GM21528 (cell line): ENCODE data around the gene PSPH.
"Not testable (repeated sequence)": the region's sequence is repeated elsewhere in the genome, so short reads cannot be mapped to it uniquely, and the experiment has no call there.

Source experiments
- ATAC-seq: cut with Tn5 transposase; IDR thresholded peaks from one replicate; pipeline ENCODE4 v1.9.1; 2021; ENCODE audit warnings: mild to moderate bottlenecking, moderate library complexity; ENCODE audit not compliant: unreplicated experiment, low FRiP score

Gene PSPH

GRCh38 chr7:56063882-56064625, 12.8 kb upstream of the PSPH start, which contains the start of gene SUMF2:
TSS of gene SUMF2 (plus strand) at chr7:56064286. CDS start at chr7:56064312, 26 bp downstream.
- peak; percentile 79 for ATAC-seq

- ATAC-seq: no peak
Observed at GRCh38 chr7:56063500-56063881, 12.2 kb upstream of the PSPH start.

- no peak for ATAC-seq
Observed at GRCh38 chr7:56062382-56062781, 11.1 kb upstream of the PSPH start.

- ATAC-seq: no peak
Observed at GRCh38 chr7:56053993-56054392, 2.7 kb upstream of the PSPH start.

GRCh38 chr7:56053379-56053778, 2.1 kb upstream of the PSPH start:
- no peak for ATAC-seq

- no peak for ATAC-seq
Observed at GRCh38 chr7:56051053-56051338, 248 bp downstream of the PSPH start.

- ATAC-seq: not testable (repeated sequence)
Observed at GRCh38 chr7:56048763-56049162, 2.5 kb downstream of the PSPH start.

- ATAC-seq: no peak
Observed at GRCh38 chr7:56048245-56048644, 3.0 kb downstream of the PSPH start.

GRCh38 chr7:56047446-56048116, 3.7 kb downstream of the PSPH start:
- not testable (repeated sequence) for ATAC-seq

- ATAC-seq: no peak
Observed at GRCh38 chr7:56046721-56047445, 4.4 kb downstream of the PSPH start.

GRCh38 chr7:56045758-56046157, 5.5 kb downstream of the PSPH start:
- not testable (repeated sequence) for ATAC-seq

- ATAC-seq: no peak
Observed at GRCh38 chr7:56040730-56041129, 10.5 kb downstream of the PSPH start.

- peak; percentile 98 for ATAC-seq
Observed at GRCh38 chr7:56033671-56034432, 17.4 kb downstream of the PSPH start.

- ATAC-seq: not testable (repeated sequence)
Observed at GRCh38 chr7:56032578-56032977, 18.7 kb downstream of the PSPH start.

GRCh38 chr7:56031556-56031955, 19.7 kb downstream of the PSPH start:
- ATAC-seq: not testable (repeated sequence)

- no peak for ATAC-seq
Observed at GRCh38 chr7:56030340-56030739, 20.9 kb downstream of the PSPH start.

GRCh38 chr7:56028942-56029630, 22.2 kb downstream of the PSPH start:
- ATAC-seq: no peak

GRCh38 chr7:56026538-56026937, 24.7 kb downstream of the PSPH start:
- ATAC-seq: no peak

- ATAC-seq: no peak
Observed at GRCh38 chr7:56023500-56023899, 27.7 kb downstream of the PSPH start.

- no peak for ATAC-seq
Observed at GRCh38 chr7:56019501-56019900, 31.7 kb downstream of the PSPH start.
